Heart right ventricle (tissue), 16 donors: ENCODE results near the gene RYK. TPM values are rescaled to one million over a fixed set of nuclear protein-coding genes. Genes with fewer than 3 reads are reported as not detected.

Experiments used
- ATAC-seq, 8 donors: fragments of 200-7000 bp; cut with Tn5 transposase; one replicate each; pipeline ENCODE4 v1.9.1; 2020; ENCODE audit warnings: mild to moderate bottlenecking in 8 of 8, moderate library complexity in 8 of 8, moderate number of reproducible peaks in 1 of 8
- DNase-seq, 2 donors: peaks; one replicate each; pipeline ENCODE4 v3.0.0-alpha.2; 2020
- H3K27ac ChIP-seq, 10 donors: fragments of 200-600 bp; sonication (generic) in 2 of 10; one replicate each; pipeline versions ENCODE4 v1.5.0 to v1.8.0; 2020 to 2022; ENCODE audit warnings: mild to moderate bottlenecking in 3 of 10
- H3K27me3 ChIP-seq, 7 donors: fragments of 200-600 bp; one replicate each; pipeline ENCODE4 v1.8.0; 2021 to 2022; ENCODE audit warnings: mild to moderate bottlenecking in 2 of 7
- H3K36me3 ChIP-seq, 9 donors: fragments of 200-600 bp; sonication (generic) in 1 of 9; one replicate each; pipeline versions ENCODE4 v1.5.0 to v1.8.0; 2020 to 2022; ENCODE audit warnings: mild to moderate bottlenecking in 2 of 9
- H3K4me1 ChIP-seq, 9 donors: fragments of 200-600 bp; sonication (generic) in 1 of 9; one replicate each; pipeline versions ENCODE4 v1.5.0 to v1.8.0; 2020 to 2022; ENCODE audit warnings: mild to moderate bottlenecking in 4 of 9
- H3K4me3 ChIP-seq, 10 donors: fragments of 200-600 bp; sonication (generic) in 2 of 10; one replicate each; pipeline versions ENCODE4 v1.5.0 to v1.8.0; 2020 to 2022; ENCODE audit warnings: mild to moderate bottlenecking in 7 of 10, moderate library complexity in 2 of 10
- H3K9me3 ChIP-seq, 11 donors: fragments of 200-600 bp in 10 of 11; sonication (generic) in 2 of 11; one replicate each; pipeline versions ENCODE4 v1.5.0 to v1.8.0; 2013 to 2022; ENCODE audit warnings: mild to moderate bottlenecking in 2 of 11, control low read depth in 1 of 11, moderate library complexity in 1 of 11
- CTCF ChIP-seq, 9 donors: fragments of 200-600 bp; sonication (generic) in 2 of 9; IDR thresholded peaks; one replicate each; pipeline versions ENCODE4 v1.5.0 to v1.8.0; 2021 to 2022; ENCODE audit warnings: antibody characterized with exemption in 9 of 9, mild to moderate bottlenecking in 5 of 9, moderate library complexity in 1 of 9
- WGBS, 2 donors: extraction: QIAGEN DNeasy Blood & Tissue Kit; methylation state at CpG; one replicate each; pipeline ENCODE4 v1.1.7; 2013; ENCODE audit warnings: inconsistent platforms in 1 of 2; 5-methylcytosine and 5-hydroxymethylcytosine counted together
- intact Hi-C, 10 donors: fragments of 100-400 bp; cut with DNase I; formaldehyde crosslinking; loops; one replicate each; pipeline versions ENCODE4 v1.11.1 to v1.14.2; 2022
- polyA plus RNA-seq, 2 donors: library from polyadenylated mRNA; stranded (reverse); fragments of 200-250 nt; gene quantifications; one replicate each; pipeline ENCODE4 v1.2.3, GENCODE V29; 2013
- total RNA-seq, 10 donors: library from RNA; stranded (reverse); fragmentation: NEBNext Ultra II Directional in 3 of 10; extraction: Animal tissue kit (Norgen Biotek cat#: 25700) in 3 of 10; gene quantifications; one replicate each; pipeline versions ENCODE4 v1.2.1 to v1.2.4, GENCODE V29; 2021 to 2023
- donor health status: Arrhythmogenic right ventricular cardiomyopathy.
- donor health status: ischemic (EF 13 %, LVEDD 7.1; RV severe dilation, severe dysfunction).
- donor health status: healthy with polysubstance abuse.
- donor health status: DM: no; HTN: yes; CAD: no.
- donor health status: DM: no; HTN: no; CAD: no.
- donor health status: ischemic (EF 25% LVEDD 6.9; RV normal size, moderate dysfunction).
- donor health status: ischemic (EF 25% LVEDD 5.7; RV mildly dilated, moderate dysfunction).
- donor health status: healthy.
- donor health status: DM: yes; HTN: yes; CAD: no.
- donor health status: Ischemic cardiomyopathy.
- donor health status: ischemic (EF 35%, LVEDD 5.7; RV mildly dilated, moderate dysfunction).
- donor health status: nonischemic (EF 11% LVEDD 7.7; RV severe dilation, severe dysfunction).
- donor health status: DM: yes; HTN: yes; CAD: no.
- donor health status: PGD.
- donor health status: ischemic (EF 29% LVEDD 5.4; RV normal size, mild dysfunction).
- donor health status: nonischemic (EF 23%, LVEDD 6.1; RV moderate dilation, normal function).

The RYK gene
- total and polyA plus RNA-seq, 12 donors, result 18.0 to 45.8 (median 36.5) TPM

DNA sequence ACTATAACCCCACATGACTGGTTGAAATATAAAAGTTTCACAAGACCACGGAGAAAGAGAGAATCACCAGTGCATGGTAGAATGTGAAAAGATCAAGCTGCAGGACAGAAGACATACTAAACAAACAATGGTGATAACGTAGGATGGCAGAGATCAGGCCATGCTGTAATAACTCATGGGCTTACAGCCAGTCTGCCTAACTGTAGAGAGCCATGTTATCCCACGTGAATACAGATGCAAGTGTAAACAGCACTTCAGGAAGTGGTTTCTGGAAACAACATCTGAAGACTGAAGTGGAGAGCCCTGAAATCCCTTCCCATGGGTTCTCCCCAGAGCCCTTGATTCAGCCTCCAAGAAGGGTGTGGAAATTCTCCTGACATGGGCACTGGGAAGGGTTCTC, 117.7 kb downstream of the RYK start:
- no peak overlapping the region for H3K4me3 ChIP-seq
- 43 to 71% methylated on average over 3 of the region's 3 CpGs for WGBS, 2 donors

DNA sequence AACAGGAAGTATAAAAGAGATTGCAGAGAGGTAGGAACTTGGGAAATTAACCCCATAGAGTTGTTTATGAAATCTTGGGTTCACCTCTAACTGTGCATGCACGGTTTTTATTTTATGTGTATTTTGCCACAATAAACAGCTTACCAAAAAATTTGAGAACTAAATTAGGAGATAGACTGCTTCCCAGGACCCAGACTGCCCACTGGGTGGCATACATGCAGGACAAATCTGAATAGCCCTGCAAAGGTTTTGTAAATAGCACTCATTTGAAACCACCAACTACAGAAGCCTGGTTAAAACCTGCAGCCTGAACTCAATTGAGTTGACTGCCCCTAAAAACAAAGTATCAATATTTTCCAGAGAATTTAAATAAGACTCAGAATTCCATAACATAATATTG, 124.5 kb downstream of the RYK start:
- DNase-seq, result no peak
- no peaks in the 10 kb centered on the region for H3K27me3 ChIP-seq
- H3K27ac ChIP-seq, result no peak overlapping the region
- H3K4me3 ChIP-seq, result no peak overlapping the region
- ATAC-seq, result no peak
- 48 to 56% methylated on average over 1 of the region's 1 CpG for WGBS, 2 donors
- peaks cover 0 to 33% (median 0%) of the 10 kb centered on the region in 11 donors for H3K9me3 ChIP-seq
- peaks cover 0 to 9% (median 0%) of the 10 kb centered on the region in 9 donors for H3K36me3 ChIP-seq
- peak in 1 of 9 donors; percentile 15 for TF ChIP-seq CTCF (IDR thresholded peaks at IDR 0.05)
- intact Hi-C loops, result no loop called here
- H3K4me1 ChIP-seq, result peaks cover 0 to 4% (median 0%) of the 10 kb centered on the region in 9 donors

More for the DNA sequence above, 117.7 kb downstream of the RYK start:
- DNase-seq, result no peak
- Histone ChIP-seq H3K36me3 (peaks cover 0 to 9% (median 0%) of the 10 kb centered on the region in 9 donors), H3K9me3 (peaks cover 0 to 19% (median 0%) of the 10 kb centered on the region in 11 donors), H3K27me3 (no peaks in the 10 kb centered on the region), H3K4me1 (no peaks in the 10 kb centered on the region), H3K27ac (no peak overlapping the region)
- intact Hi-C loops, result no loop called here
- no peak for TF ChIP-seq CTCF (IDR thresholded peaks at IDR 0.05)
- ATAC-seq, result no peak

DNA sequence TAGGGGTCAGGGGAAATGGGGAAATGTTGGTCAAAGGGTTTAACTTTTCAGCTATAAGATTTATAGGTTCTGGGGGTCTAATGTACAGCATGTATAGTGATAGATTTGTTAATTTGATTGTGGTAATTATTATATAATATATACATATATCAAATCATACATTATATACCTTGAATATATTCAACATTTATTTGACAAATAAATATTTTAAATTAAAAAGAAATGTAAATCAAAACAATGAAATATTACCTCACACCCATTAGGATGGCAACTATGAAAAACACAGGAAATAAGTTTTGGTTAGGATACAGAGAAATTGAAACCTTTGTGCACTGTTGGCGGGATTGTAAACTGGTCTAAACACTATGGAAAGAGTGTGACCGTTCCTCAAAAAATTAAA, 135.9 kb downstream of the RYK start:
- ATAC-seq, result no peak
- DNase-seq, result no peak
- H3K4me3 ChIP-seq, result no peak overlapping the region
- H3K4me1 ChIP-seq, result no peaks in the 10 kb centered on the region
- no peaks in the 10 kb centered on the region for H3K27me3 ChIP-seq
- H3K9me3 ChIP-seq, result peaks cover 0 to 47% (median 13%) of the 10 kb centered on the region in 11 donors
- no peak overlapping the region for H3K27ac ChIP-seq
- no peaks in the 10 kb centered on the region for H3K36me3 ChIP-seq
- WGBS, 2 donors, result 93 to 94% methylated on average over 2 of the region's 2 CpGs
- no peak for TF ChIP-seq CTCF (IDR thresholded peaks at IDR 0.05)
- intact Hi-C loops, result no loop called here

- Histone ChIP-seq H3K27me3 (no peaks in the 10 kb centered on the region), H3K9me3 (peaks cover 0 to 23% (median 0%) of the 10 kb centered on the region in 11 donors), H3K27ac (no peak overlapping the region), H3K4me1 (no peaks in the 10 kb centered on the region), H3K4me3 (no peak overlapping the region), H3K36me3 (no peaks in the 10 kb centered on the region)
- DNase-seq (no peak), ATAC-seq (no peak)
- no peak for TF ChIP-seq CTCF (IDR thresholded peaks at IDR 0.05)
- intact Hi-C loops, result no loop called here
- 65 to 84% methylated on average over 2 of the region's 2 CpGs for WGBS, 2 donors
These were observed 139.0 kb downstream of the RYK start for GRCh38 chr3:134111616-134112015.
